GM23248 (cell line): ENCODE measurements around the gene ATP5PB. TPM values are rescaled to one million over a fixed set of nuclear protein-coding genes. Genes with fewer than 3 reads are reported as not detected.

ENCODE experiments used
- DNase-seq: peaks from one replicate; pipeline ENCODE4 v3.0.0-alpha.2; 2015
- H2AFZ ChIP-seq: fragments of 200-600 bp; sonication (generic); 2 replicates; pipeline ENCODE4 v1.6.1; 2016; ENCODE audit warnings: antibody characterized with exemption
- H3F3A ChIP-seq: fragments of 200-600 bp; sonication (generic); 2 replicates; pipeline ENCODE4 v1.6.1; 2016; ENCODE audit warnings: mild to moderate bottlenecking, antibody characterized with exemption, mixed run types; ENCODE audit not compliant: insufficient read depth
- H3K27ac ChIP-seq: fragments of 200-600 bp; sonication (generic); 2 replicates; pipeline ENCODE4 v1.5.1; 2016; ENCODE audit warnings: mild to moderate bottlenecking
- H3K27me3 ChIP-seq: fragments of 200-600 bp; sonication (generic); replicated peaks from 2 replicates; pipeline ENCODE4 v1.6.1; 2016; ENCODE audit warnings: mild to moderate bottlenecking; ENCODE audit not compliant: insufficient read depth
- H3K36me3 ChIP-seq: fragments of 200-600 bp; sonication (generic); 2 replicates; pipeline ENCODE4 v1.6.1; 2016; ENCODE audit warnings: low read depth, mild to moderate bottlenecking
- H3K4me1 ChIP-seq: fragments of 200-600 bp; sonication (generic); 2 replicates; pipeline ENCODE4 v1.6.1; 2016; ENCODE audit warnings: mild to moderate bottlenecking; ENCODE audit not compliant: insufficient read depth
- H3K4me2 ChIP-seq: fragments of 200-600 bp; sonication (generic); one replicate; pipeline ENCODE4 v1.6.1; 2016; ENCODE audit warnings: mild to moderate bottlenecking; ENCODE audit not compliant: unreplicated experiment
- H3K4me3 ChIP-seq: fragments of 200-600 bp; sonication (generic); 2 replicates; pipeline ENCODE4 v1.5.1; 2016; ENCODE audit warnings: mild to moderate bottlenecking
- H3K79me2 ChIP-seq: fragments of 200-600 bp; sonication (generic); 2 replicates; pipeline ENCODE4 v1.6.1; 2016; ENCODE audit warnings: mild to moderate bottlenecking; ENCODE audit not compliant: insufficient read depth
- H3K9ac ChIP-seq: fragments of 200-600 bp; sonication (generic); 2 replicates; pipeline ENCODE4 v1.6.1; 2016; ENCODE audit warnings: mild to moderate bottlenecking
- H3K9me2 ChIP-seq: fragments of 200-600 bp; sonication (generic); 2 replicates; pipeline ENCODE4 v1.6.1; 2016; ENCODE audit warnings: mixed run types, mild to moderate bottlenecking, moderate library complexity; ENCODE audit not compliant: insufficient read depth
- H3K9me3 ChIP-seq: fragments of 200-600 bp; sonication (generic); one replicate; pipeline ENCODE4 v1.6.1; 2017; ENCODE audit warnings: low read depth
- H4K20me1 ChIP-seq: fragments of 200-600 bp; sonication (generic); 2 replicates; pipeline ENCODE4 v1.6.0; 2016; ENCODE audit not compliant: insufficient read depth
- EZH2 ChIP-seq: fragments of 200-600 bp; sonication (generic); IDR thresholded peaks from 2 replicates; pipeline ENCODE4 v1.6.1; 2018; ENCODE audit warnings: antibody characterized with exemption, mild to moderate bottlenecking; ENCODE audit not compliant: insufficient read depth, poor library complexity, severe bottlenecking
- EZH2phosphoT487 ChIP-seq: fragments of 200-600 bp; sonication (generic); IDR thresholded peaks from 2 replicates; pipeline ENCODE4 v1.6.1; 2018; ENCODE audit warnings: antibody characterized with exemption, moderate library complexity, mild to moderate bottlenecking, low read depth; ENCODE audit not compliant: insufficient read depth
- WGBS, 2 experiments: methylation state at CpG; one replicate each; pipeline ENCODE4 v1.1.6; 2015 to 2017; ENCODE audit warnings: low lambda C conversion rate in 2 of 2, low coverage in 1 of 2; ENCODE audit errors: missing lambda C conversion rate in 2 of 2; 5-methylcytosine and 5-hydroxymethylcytosine counted together
- in situ Hi-C: fragments of 300-500 bp; cut with MboI; formaldehyde crosslinking; loops from 2 replicates; pipeline ENCODE4 v1.15.0; 2020
- polyA plus RNA-seq: library from polyadenylated mRNA; unstranded; fragments of >200 nt; fragmentation: Nextera tagmentation; extraction: Ambion mirVana; gene quantifications from 2 replicates; pipeline ENCODE4 v1.2.1, GENCODE V29; 2016
- total RNA-seq: library from RNA; depleted of rRNA; stranded (reverse); fragments of >200 nt; shearing (Covaris generic); gene quantifications from 2 replicates; pipeline ENCODE4 v1.2.3, GENCODE V29; 2014

The ATP5PB gene
- total and polyA plus RNA-seq, 2 experiments from 2014 or later, result 226 to 304 TPM

DNA sequence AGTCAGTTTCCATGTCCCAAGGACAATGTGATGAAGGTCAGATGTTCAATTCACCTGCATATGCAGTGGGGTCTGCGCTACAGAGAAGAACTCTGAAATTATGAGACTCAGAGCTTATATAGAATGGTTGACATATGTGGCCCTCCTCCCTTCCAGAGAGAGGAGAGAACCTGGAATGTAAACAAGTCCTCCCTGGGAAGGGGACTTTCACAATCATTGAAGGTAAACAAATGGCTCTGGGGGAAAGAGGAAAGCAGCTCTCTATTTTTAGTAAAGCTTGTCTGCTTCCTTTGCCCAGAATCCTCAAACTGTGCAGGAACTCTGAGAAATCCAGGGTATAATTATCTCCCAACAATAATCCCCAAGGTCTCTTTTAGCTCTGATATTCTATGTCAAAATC lies 31.5 kb upstream of the ATP5PB start:
- Histone ChIP-seq H3K9ac (no peak overlapping the region), H3K27me3 (no peaks in the 10 kb centered on the region), H3F3A (no peaks in the 10 kb centered on the region), H3K4me2 (no peak overlapping the region), H3K79me2 (no peaks in the 10 kb centered on the region), H3K4me1 (no peaks in the 10 kb centered on the region), H3K4me3 (no peak overlapping the region), H3K9me2 (no peaks in the 10 kb centered on the region; the same call in 1 of the 2 replicates), H2AFZ (no peak overlapping the region), H3K36me3 (no peaks in the 10 kb centered on the region), H3K9me3 (no peaks in the 10 kb centered on the region), H4K20me1 (no peaks in the 10 kb centered on the region), H3K27ac (no peak overlapping the region)
- 84 to 94% methylated on average over 1 of the region's 1 CpG for WGBS, 2 experiments
- no peak for TF ChIP-seq EZH2phosphoT487
- TF ChIP-seq EZH2, result no peak
- no peak for DNase-seq
- in situ Hi-C loops, result no loop called here

DNA sequence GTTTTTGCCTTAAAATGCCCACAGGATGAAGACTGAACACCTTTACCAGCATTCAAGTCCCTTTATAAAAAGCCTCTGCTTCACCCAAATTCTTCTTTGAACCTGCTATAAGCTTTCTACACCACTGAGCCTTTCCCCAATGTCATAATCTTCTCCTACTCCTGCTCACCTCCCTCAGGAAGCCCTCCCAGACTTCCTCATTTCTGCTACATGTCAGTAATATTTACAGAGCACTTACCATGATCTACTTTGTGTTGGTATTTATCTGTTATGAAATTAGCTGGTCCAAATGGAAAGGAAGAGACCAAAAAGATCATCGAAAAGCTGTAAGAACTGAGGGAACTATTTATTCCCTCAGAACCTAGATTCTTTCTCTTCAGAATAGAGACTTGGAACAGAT lies 30.2 kb upstream of the ATP5PB start:
- Histone ChIP-seq H3K9me3 (no peaks in the 10 kb centered on the region), H3K9ac (no peak overlapping the region), H3K79me2 (no peaks in the 10 kb centered on the region), H3K4me3 (no peak overlapping the region), H4K20me1 (no peaks in the 10 kb centered on the region), H3K9me2 (no peaks in the 10 kb centered on the region; the same call in 1 of the 2 replicates), H3K27ac (no peak overlapping the region), H3K4me2 (no peak overlapping the region), H3K36me3 (no peaks in the 10 kb centered on the region), H3F3A (no peaks in the 10 kb centered on the region), H3K27me3 (no peaks in the 10 kb centered on the region), H2AFZ (no peak overlapping the region), H3K4me1 (no peaks in the 10 kb centered on the region)
- 89 to 90% methylated on average over 1 of the region's 1 CpG for WGBS, 2 experiments
- in situ Hi-C loops, result no loop called here
- no peak for DNase-seq
- TF ChIP-seq EZH2 (no peak), EZH2phosphoT487 (no peak)

DNA sequence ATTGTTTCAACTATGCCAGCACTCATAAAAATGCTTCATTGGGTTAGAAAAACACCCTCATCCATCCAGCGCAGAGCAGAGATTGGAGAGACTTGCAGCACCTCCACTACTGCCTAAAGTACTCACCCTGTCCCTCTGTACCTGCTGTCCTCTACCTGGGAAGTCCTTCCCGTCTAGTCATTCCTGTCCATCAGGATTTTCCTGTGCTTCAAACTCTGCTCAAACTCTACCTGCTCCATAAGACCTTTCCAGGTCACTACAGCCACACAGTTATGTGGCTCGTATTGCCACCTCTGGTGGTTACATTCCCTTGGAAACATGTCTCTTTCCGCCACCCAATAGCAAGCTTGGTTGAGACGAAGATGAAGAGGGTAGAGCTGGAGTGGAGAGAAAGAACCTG lies 28.9 kb upstream of the ATP5PB start:
- H4K20me1 ChIP-seq, result no peaks in the 10 kb centered on the region
- no peaks in the 10 kb centered on the region for H3K4me1 ChIP-seq
- no peak overlapping the region for H3K4me3 ChIP-seq
- H3K79me2 ChIP-seq, result no peaks in the 10 kb centered on the region
- H2AFZ ChIP-seq, result no peak overlapping the region
- in situ Hi-C loops, result no loop called here
- no peak overlapping the region for H3K4me2 ChIP-seq
- DNase-seq, result no peak
- no peaks in the 10 kb centered on the region for H3K36me3 ChIP-seq
- no peaks in the 10 kb centered on the region; the same call in 1 of the 2 replicates for H3K9me2 ChIP-seq
- no peak overlapping the region for H3K27ac ChIP-seq
- no peak overlapping the region for H3K9ac ChIP-seq
- 61% methylated on average over 5 of the region's 5 CpGs for WGBS, 2 experiments
- no peaks in the 10 kb centered on the region for H3K27me3 ChIP-seq
- no peaks in the 10 kb centered on the region for H3K9me3 ChIP-seq
- no peaks in the 10 kb centered on the region for H3F3A ChIP-seq
- TF ChIP-seq EZH2, result no peak
- no peak for TF ChIP-seq EZH2phosphoT487

DNA sequence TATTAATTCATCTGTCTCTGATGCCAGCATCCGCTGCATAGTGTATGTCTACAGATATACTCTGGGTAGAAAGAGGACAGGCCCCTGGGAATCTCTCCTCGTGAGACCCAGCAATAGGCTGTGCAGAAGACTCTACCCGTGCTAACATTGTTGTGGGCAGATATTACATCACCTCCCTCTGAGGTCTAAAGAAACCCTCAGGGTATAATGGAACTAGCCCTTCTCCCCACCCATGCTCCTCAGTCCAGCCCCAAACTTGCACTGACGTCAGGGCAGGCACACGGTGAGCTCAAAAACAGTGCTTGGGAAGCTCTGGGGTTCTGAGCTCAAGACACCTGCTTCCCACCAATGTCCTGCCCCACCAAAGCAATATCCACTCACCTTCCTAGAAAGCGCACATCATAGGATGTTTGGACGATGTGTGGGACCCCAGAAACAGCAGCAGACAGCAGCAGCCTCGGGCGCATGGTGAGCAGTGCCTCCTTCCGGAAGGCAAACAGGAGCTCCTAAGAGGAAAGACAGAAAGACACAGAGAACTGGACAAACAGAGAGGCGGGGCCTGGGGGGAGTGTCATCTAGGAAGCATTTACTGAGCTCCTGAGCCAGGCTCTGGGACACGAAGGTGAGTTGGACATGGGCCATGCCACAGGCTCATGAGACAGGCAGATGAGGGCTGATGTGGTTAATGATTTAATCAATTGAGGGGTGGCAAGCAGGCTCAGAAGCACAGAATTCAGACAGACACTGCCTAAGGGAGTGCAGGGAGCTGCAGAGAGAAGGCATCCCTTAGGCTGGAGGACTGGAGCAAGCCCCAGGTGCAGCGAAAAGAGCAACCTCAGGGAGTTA lies 26.5 kb upstream of the ATP5PB start:
- no peaks in the 10 kb centered on the region for H3K27me3 ChIP-seq
- H4K20me1 ChIP-seq, result no peaks in the 10 kb centered on the region
- no peaks in the 10 kb centered on the region for H3K79me2 ChIP-seq
- in situ Hi-C loops, result no loop called here
- H3K36me3 ChIP-seq, result no peaks in the 10 kb centered on the region
- TF ChIP-seq EZH2, result no peak
- H3F3A ChIP-seq, result no peaks in the 10 kb centered on the region
- H3K4me3 ChIP-seq, result no peak overlapping the region
- 68% methylated on average over 13 of the region's 13 CpGs for WGBS, 2 experiments
- H3K9me3 ChIP-seq, result no peaks in the 10 kb centered on the region
- H3K9ac ChIP-seq, result no peak overlapping the region
- DNase-seq, result peak; percentile 7
- no peak overlapping the region for H2AFZ ChIP-seq
- H3K9me2 ChIP-seq, result no peaks in the 10 kb centered on the region
- H3K4me1 ChIP-seq, result 0 out of 2 replicates have a peak, but pooled peaks cover under 1% of the 10 kb centered on the region
- H3K27ac ChIP-seq, result no peak overlapping the region
- H3K4me2 ChIP-seq, result no peak overlapping the region
